Measurements from ENCODE around the gene SPSB4.

SPSB4 gene

GRCh38 chr3:141052201-141053069 lies 1.3 kb downstream of the SPSB4 start:
- DNase-seq (ENCODE audit: low spot score): peak; percentile 75

- DNase-seq (ENCODE audit: low spot score): no peak
Observed at GRCh38 chr3:141055136-141055535, 4.0 kb downstream of the SPSB4 start.

GRCh38 chr3:141055536-141056445 lies 4.6 kb downstream of the SPSB4 start:
- no peak for DNase-seq (ENCODE audit: low spot score)

- no peak for DNase-seq (ENCODE audit: low spot score)
Observed at GRCh38 chr3:141056751-141057171, 5.6 kb downstream of the SPSB4 start.

GRCh38 chr3:141057436-141057835 lies 6.3 kb downstream of the SPSB4 start:
- no peak for DNase-seq (ENCODE audit: low spot score)

GRCh38 chr3:141057946-141058800 lies 7.0 kb downstream of the SPSB4 start:
- DNase-seq (ENCODE audit: low spot score): peak; percentile 91

- no peak for DNase-seq (ENCODE audit: low spot score)
Observed at GRCh38 chr3:141058996-141059395, 7.8 kb downstream of the SPSB4 start.

GRCh38 chr3:141059816-141060215 lies 8.7 kb downstream of the SPSB4 start:
- DNase-seq (ENCODE audit: low spot score): no peak

- DNase-seq (ENCODE audit: low spot score): no peak
Observed at GRCh38 chr3:141060327-141060726, 9.2 kb downstream of the SPSB4 start.

GRCh38 chr3:141063831-141064230 lies 12.7 kb downstream of the SPSB4 start:
- DNase-seq (ENCODE audit: low spot score): no peak

- DNase-seq (ENCODE audit: low spot score): no peak
Observed at GRCh38 chr3:141064255-141064926, 13.2 kb downstream of the SPSB4 start.

GRCh38 chr3:141065258-141065657 lies 14.1 kb downstream of the SPSB4 start:
- no peak for DNase-seq (ENCODE audit: low spot score)

GRCh38 chr3:141065841-141066805 lies 15.0 kb downstream of the SPSB4 start:
- no peak for DNase-seq (ENCODE audit: low spot score)

GRCh38 chr3:141067206-141067974 lies 16.2 kb downstream of the SPSB4 start:
- no peak for DNase-seq (ENCODE audit: low spot score)

- DNase-seq (ENCODE audit: low spot score): no peak
Observed at GRCh38 chr3:141070229-141070628, 19.1 kb downstream of the SPSB4 start.

- DNase-seq (ENCODE audit: low spot score): no peak
Observed at GRCh38 chr3:141070727-141071357, 19.7 kb downstream of the SPSB4 start.

GRCh38 chr3:141071681-141072260 lies 20.6 kb downstream of the SPSB4 start:
- DNase-seq (ENCODE audit: low spot score): peak; percentile 65

- DNase-seq (ENCODE audit: low spot score): no peak
Observed at GRCh38 chr3:141072950-141073349, 21.8 kb downstream of the SPSB4 start.

All from SK-N-DZ (cell line).